HPDE6-E6E7 (cell line): ENCODE measurements around the gene RAB43.
"Not testable (repeated sequence)": the region's sequence is repeated elsewhere in the genome, so short reads cannot be mapped to it uniquely, and the experiment has no call there.

Source experiments
- DNase-seq: peaks from one replicate; pipeline ENCODE4 v3.0.0; 2011; ENCODE audit warnings: missing footprints; ENCODE audit errors: extremely low spot score

The RAB43 gene

DNA sequence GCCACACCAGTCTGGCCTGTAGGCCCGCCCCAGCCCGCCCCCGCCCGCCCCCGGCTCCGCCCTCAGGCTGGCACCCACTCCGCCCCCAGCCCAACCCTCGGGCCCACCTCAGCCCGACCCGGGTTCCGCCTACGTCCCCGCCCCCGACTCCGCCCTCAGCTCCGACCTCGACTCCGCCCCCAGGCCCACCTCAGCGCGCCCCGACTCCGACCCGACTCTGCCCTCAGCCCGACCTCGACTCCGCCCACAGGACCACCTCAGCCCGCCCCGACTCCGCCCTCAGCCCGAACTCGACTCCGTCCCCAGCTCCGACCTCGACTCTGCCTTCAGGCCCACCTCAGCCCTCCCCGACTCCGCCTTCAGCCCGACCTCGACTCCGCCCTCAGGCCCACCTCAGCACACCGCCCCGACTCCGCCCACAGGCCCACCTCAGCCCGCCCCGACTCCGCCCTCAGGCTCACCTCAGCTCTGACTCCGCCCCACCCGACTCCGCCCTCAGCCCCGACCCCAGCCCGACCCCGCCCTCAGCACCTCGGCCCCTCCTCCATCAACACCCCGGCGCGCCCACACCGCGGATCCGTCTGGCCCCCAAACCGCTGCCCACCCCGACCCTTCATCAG lies at the start of gene RAB43:
RAB43 (minus strand) TSS at position 13 of the 620 bp plus-strand sequence. CDS start 315 bp downstream, outside the sequence.
- DNase-seq = peak; percentile 91

- no peak for DNase-seq
These were observed 45.2 kb upstream of the RAB43 start for GRCh38 chr3:129166579-129167332.

DNA sequence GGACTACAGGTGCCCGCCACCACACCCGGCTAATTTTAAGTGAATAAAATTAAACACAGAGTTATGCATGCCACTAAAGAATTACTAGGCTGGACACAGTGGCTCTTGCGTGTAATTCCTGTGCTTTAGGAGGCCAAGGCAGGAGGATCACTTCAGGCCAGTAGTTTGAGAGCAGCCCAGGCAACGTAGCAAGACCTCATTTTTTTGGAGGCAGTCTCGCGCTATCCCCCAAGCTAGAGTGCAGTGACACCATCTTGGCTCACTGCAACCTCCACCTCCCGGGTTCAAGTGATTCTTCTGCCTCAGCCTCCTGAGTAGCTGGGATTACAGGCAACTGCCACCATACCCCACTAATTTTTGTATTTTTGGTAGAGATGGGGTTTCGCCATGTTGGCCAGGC lies 44.0 kb upstream of the RAB43 start:
- DNase-seq = not testable (repeated sequence)

DNA sequence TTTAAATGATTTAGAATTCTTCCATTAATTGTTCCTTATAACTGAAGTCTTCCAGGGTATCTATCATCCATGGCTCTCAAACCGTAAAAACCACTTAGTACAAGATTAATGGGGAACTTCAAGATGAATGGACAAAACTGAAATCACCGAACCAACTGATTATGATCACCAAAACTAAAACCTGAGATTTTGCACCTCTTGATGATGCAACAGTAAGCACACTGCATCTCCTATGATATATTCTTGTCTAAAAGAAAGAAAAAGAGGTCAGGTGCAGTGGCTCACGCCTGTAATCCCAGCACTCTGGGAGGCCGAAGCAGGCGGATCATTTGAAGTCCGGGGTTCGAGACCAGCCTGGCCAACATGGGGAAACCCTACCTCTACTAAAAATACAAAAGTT lies 42.9 kb upstream of the RAB43 start:
- DNase-seq = no peak

GRCh38 chr3:129162729-129163579 lies 41.4 kb upstream of the RAB43 start:
- DNase-seq = no peak

GRCh38 chr3:129161860-129162271 lies 40.3 kb upstream of the RAB43 start:
- peak; percentile 45 for DNase-seq

DNA sequence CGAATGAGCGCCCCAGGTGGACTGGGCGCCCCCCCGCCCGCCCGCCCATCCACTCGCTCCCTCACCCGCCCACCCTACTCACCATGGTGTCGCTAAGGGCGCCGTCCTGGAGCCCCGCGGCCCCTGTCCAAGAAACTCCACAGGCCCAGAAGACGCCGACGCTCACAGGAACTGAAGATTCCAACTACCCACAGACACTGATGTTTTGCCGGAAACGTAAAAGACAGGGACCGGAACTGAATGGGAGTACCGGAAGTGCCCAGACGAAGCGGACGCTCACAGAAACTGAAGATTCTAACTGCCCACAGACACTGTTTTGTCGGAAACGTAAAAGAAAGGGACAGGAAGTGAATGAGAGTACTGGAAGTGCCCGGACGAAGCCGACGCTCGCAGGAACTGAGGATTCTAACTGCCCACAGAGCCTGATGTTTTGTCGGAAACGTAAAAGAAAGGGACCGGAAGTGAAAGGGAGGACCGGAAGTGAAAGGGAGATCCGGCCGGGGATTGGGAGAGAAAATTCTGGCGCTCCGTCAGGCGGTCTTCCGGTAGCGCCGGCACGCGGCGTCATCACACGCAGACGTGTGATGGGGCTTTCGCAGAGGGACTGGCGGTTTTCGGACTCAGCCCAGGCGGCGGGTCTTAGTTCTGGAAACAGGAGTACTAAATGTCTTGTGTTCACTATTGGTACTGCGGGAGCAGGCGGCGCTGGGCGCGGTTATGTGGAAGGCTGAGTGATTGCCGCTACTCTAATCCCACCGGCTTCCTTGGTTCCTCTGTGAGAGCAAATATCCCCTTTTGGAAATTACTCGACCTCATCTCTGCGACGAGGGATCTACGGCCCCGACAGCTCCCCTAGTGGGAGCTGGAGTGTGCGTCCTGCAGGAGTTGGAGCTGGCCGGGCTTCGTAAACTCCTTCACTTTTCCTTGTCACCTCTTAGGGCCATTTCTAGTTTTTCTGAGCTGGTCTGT lies 39.6 kb upstream of the RAB43 start, which contains the start of gene ISY1:
ISY1 (minus strand) TSS at position 173 of the 969 bp plus-strand sequence; CDS start at position 85, 88 bp downstream.
- peak; percentile 95 for DNase-seq

DNA sequence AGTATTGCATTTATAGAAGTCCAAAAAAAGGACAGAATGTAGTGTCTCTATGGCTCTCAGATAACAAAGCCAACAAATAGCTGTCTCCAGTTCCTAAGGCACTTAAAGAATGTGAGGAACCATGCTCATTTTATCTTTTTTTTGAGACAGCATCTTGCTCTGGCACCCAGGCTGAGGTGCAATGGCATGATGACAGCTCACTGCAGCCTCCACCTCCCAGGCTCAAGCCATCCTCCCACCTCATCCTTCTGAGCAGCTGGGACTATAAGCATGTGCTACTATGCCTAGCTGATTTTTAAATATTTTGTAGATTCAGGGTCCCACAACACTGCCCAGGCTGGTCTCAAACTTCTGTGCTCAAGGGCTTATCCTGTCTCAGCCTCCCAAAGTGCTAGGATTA lies 23.2 kb upstream of the RAB43 start:
- DNase-seq = no peak

- not testable (repeated sequence) for DNase-seq
These were observed 19.4 kb upstream of the RAB43 start for GRCh38 chr3:129141011-129141410.

GRCh38 chr3:129139911-129140310 lies 18.3 kb upstream of the RAB43 start:
- no peak for DNase-seq

GRCh38 chr3:129136275-129136674 lies 14.7 kb upstream of the RAB43 start:
- DNase-seq = not testable (repeated sequence)

DNA sequence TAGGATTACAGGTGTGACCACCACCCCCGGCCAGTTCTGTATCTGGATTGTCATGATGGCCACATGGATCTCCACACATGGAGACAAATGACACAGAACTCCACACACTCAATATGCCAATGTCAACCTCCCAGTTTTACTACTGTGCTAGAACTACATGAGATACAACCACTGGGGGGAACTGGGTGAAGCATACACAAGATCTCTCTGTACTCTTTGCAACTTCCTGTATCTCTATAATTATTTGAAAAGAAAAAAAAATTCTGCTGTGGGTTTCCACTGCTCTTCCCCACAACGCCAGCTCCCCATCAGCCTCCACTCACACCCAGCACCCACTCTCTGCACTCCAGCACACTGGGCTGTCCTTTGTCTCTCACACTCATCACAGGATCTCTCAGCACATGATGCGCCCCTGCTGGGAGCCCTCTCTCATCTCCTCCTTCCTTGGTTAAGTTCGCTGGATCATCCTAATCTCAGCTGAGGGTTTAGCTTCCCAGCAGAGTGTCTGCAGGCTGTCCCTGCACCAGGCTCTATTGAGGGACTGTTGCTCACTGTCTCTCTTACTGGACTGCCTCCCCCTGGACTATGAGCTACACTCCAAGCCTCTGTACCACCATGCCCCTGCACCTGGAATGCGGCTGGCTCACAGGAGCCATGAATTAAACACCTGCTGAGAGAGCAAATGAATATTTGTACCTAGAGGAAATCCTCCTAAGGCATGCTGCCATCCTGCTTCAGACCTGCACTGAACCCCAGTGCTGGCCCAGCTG lies 10.7 kb upstream of the RAB43 start:
- no peak for DNase-seq

- DNase-seq = no peak
These were observed 10.0 kb upstream of the RAB43 start for GRCh38 chr3:129131465-129132088.

DNA sequence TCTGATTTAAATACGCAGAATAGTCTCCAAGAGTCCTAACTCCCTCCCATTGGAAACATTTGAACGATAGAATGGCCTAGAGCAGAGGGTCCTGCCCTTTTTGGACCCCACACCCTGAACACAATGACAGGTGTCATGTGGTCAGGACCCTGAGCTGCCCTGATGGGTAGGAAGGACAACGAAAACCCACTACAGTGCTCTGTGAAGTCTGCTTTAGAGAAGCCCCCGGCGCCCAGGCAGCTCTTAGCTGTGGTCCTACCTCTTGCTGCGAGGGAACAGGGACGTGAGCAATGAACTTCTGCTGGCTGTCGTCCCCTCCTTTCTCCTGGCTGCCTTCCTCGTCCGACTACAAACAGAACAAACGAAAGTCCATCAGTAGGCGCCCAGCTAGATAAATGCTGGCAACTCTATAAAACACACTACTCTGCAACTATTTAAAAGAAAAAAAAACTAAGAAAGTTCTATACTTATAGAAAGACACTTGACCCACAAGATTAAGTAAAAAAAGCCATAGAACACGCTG lies 8.7 kb upstream of the RAB43 start:
- DNase-seq = no peak

GRCh38 chr3:129128357-129129155 lies 7.0 kb upstream of the RAB43 start:
- DNase-seq = no peak

GRCh38 chr3:129126726-129127280 lies 5.2 kb upstream of the RAB43 start:
- DNase-seq = no peak

- peak; percentile 55 for DNase-seq
These were observed 1.9 kb upstream of the RAB43 start for GRCh38 chr3:129123314-129124060.
